Measurements from ENCODE around the gene ERCC4.
A peak's percentile ranks its signal among the peaks of the same experiment; 100 is the strongest.

Gene ERCC4

DNA sequence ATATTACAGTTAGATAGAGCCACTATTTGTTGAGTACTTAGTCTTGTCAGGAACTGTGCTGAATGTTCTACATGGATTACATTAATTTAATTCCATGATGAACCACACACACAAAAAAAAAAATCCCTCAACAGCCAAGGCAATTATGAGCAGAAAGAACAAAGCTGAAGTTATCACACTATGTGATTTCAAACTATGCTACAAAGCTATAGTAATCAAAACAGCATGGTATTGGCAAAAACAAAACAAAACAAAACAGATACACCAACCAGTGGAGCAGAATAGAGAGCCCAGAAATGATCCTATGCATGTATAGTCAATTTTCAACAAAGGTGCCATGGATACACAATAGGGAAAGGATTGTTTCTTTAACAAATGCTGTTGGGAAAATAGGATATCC lies 8.1 kb upstream of the ERCC4 start:
- no peak for FAIRE-seq

DNA sequence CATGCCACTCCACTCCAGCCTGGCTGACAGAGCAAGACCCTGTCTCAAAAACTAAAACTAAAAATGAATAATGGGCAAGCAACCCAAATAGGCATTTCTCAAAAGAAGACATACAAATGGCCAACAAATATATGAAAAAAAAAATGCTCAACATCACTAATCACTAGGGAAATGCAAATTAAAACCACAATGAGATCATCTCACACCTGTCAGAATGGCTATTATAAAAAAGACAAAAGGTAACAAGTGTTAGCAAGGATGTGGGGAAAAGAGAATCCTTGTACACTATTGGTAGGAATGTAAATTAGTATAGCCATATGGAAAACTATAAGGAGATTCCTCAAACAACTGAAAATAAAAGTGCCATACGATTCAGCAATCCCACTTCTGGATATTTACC lies 7.1 kb upstream of the ERCC4 start:
- FAIRE-seq = no peak

DNA sequence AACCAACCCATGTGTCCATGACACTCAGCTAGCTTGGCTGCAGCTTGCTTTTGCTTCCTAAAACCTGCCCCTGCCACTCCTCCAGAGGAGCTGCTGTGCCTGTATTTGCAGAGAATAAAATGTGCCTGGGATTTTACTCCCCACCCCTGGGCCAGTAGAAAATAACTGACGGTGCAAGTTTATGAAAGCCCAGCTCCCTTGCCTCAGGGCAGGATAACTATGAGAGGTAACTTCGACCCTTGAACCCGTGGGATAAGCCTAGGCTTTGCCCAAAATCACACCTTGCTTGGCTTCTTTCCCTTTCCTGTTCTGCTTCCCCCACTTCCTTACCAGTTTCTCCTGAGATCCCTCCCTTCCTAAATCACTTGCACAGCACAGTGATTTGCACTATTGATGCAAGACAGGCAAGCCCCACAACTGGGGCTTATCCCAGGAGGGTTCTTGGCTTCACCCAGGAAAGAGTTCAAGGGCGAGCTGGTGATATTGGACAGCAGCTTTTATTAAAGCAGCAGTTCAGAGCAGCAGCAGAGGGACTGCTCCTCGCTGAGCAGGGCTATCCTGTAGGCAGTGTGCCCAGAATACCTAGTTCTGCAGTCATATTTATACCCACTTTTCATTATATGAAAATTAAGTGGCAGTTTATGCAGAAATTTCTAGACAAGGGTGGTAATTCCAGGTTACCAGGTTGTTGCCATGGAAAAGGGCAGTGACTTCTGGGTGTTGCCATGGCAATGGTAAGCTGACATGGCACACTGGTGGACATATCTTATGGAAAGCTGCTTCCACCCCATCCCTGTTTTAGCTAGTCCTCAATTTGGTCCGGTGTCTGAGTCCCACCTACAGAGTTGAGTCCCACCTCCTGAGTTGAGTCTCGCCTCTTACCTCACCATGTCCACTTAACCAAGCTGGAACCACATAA lies 6.3 kb upstream of the ERCC4 start:
- no peak for FAIRE-seq

DNA sequence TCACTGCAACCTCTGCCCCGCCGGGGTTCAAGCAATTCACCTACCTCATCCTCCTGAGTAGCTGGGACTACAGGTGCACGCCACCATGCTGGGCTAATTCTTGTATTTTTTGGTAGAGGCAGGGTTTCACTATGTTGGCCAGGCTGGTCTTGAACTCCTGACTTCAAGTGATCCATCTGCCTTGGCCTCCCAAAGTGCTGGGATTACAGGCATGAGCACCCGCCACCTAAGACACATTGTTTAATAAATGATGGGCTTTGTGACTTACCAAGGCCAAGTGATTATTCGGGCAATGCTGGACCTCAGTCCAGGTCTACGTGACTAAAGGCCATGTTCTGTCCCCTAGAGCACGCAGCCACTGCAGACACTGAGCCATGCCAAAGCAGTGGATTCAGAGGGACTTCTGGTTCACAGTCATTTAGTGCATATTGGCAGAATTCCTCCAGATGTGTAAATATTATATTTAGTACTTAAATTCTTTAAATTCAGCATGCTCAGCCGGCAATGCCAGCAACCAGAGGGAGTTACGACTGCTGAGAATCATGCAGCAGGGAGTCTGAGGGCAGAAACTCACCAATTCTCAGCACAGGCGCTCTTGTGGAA lies 4.8 kb upstream of the ERCC4 start:
- no peak for FAIRE-seq

DNA sequence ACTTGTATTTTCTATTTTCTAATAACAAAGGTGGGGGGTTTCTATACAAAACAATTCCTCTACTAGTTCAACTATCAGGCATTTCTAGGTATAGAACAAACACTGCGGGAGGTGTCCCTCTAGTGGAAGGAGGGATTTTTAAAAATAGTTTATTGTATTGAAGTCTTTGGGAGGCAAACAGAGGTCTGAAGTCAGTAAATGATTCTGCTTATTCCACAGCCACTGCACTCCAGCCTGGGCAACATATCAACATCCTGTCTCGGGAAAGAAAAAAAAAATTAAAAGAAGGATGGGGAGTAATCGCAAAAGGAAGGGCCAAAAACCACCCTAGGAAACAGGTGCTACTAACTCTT lies 648 bp upstream of the ERCC4 start:
- FAIRE-seq = no peak

DNA sequence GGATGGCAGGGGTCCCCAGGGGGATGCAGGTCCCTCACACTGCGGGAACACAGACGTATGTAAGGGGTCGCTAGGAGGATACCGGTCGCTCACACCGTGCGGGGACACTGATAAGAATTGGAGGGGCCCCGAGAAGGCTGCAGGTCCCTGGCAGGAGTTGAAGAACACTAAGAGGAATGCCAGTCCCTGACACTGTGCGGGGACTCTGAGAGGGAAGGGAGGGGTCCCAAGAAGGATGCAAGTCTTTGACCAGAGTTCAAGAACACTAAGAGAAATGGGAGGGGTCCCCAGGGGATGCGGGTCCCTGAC lies 510 bp downstream of the ERCC4 start:
- FAIRE-seq = no peak

DNA sequence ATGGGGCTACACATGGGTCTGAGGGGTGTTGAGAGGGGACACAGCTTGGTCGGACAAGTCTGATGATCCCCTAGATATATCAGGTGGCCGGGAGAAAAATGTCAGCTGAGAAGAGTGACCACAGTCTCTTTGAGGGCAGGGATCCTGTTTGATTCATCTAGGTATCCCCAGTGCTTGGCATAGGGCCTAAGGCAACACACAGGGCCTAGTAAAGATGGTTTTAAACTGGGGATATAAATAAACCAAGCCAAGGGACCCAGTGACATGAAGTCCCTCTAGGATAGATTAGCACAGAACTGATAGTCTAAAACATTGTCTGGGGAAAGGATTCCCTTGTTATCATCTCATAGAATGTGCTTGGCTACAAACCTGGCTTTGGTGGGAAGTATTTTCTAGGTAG lies 1.4 kb downstream of the ERCC4 start:
- FAIRE-seq = no peak

DNA sequence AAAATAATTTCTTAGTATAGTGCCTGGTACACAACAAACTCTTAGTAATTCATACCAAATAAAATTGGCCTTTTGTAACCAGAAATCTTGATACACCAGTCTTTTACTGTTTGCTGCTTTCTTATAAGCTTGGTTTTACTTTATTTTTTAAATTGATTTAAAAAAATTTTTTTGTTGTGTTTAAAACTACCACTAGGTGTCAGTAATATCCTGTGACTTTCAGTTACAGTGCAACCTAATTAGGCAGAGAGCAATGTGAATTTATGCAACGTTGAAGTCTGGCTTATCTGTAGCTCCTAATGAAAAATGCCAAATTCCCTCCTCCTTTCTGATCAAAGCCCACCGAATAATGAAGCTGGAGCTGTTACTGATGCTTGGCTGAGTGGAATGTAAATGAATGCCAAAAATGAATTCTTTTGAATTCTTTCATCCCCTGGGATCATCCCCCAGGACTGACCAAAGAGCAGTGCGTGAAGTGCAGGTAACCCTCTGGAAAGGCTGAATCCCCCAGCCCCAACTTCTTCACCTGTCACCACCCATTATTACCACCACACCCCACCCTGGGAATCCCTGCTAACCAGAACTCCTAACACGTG lies 3.8 kb downstream of the ERCC4 start:
- peak; percentile 96 for FAIRE-seq

DNA sequence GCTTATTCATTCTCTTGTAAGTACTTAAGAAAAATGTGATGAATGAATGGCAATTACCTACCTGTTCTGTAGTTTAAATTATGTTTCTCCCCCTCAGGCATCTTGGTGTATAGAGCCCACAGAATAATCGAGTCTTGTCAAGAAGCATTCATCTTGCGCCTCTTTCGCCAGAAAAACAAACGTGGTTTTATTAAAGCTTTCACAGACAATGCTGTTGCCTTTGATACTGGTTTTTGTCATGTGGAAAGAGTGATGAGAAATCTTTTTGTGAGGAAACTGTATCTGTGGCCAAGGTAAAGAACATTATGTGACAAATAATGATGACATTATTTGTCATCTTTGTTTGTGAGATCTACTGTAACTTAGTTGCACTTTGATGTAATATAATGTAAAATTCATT lies 6.5 kb downstream of the ERCC4 start:
- FAIRE-seq = no peak

DNA sequence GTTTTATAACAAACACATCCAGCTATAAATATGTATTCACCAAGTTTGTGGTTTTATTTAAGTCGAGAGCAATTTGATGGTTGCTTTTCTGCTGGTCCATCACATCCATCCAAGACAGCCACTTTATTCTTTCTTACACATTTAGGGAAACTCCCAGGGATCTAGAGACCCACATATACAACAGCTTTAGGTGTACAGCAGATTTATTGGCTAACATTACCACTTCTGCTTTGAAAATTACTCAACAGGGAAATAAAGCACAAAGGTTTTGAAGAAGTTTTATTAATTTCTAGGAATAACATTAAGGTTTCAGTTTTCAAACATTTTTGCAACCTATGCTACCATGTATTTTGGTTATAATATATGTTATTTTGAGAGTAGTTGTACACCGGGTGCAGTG lies 6.9 kb downstream of the ERCC4 start:
- FAIRE-seq = no peak

DNA sequence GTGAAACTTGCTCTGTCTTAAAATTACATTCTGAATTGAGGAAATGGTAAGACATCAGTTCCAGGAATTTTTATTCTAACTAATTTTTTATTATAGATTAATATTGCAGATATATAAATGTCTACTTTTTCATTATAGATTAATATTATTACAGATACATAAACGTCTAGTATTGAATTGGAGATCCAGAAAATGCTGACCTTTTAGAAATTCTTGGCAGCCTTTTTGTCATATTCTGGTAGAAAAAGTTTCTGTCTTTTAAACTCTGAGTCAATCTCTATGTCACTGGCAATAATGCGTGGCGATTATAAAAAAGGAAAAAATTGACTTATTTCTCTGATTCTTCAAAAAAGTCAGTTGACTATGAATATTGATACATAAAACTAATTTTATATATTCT lies 8.7 kb downstream of the ERCC4 start:
- FAIRE-seq = no peak

DNA sequence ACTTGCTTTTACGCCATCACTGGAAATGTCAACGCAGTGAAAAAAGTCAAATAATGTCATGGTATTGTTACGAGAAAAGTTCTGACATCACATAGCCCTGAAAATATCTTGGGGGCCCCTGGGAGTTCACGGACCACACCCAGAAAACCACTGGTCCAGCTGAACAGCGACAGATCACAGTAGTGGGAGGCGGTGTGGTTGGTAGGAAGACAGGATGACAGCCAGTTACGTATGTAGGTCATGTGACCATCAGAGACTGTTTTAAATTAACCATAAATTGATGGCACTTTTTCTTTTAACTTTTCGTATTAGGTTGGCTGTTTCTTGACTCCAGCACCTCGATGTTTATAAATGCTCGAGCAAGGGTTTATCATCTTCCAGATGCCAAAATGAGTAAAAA lies 11.9 kb downstream of the ERCC4 start:
- FAIRE-seq = no peak

DNA sequence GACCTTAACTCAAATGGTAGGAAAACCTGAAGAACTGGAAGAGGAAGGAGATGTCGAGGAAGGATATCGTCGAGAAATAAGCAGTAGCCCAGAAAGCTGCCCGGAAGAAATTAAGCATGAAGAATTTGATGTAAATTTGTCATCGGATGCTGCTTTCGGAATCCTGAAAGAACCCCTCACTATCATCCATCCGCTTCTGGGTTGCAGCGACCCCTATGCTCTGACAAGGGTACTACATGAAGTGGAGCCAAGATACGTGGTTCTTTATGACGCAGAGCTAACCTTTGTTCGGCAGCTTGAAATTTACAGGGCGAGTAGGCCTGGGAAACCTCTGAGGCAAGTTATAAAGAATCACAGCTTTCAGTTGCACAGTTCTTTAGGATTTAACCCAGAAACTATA lies 15.5 kb downstream of the ERCC4 start:
- no peak for FAIRE-seq

DNA sequence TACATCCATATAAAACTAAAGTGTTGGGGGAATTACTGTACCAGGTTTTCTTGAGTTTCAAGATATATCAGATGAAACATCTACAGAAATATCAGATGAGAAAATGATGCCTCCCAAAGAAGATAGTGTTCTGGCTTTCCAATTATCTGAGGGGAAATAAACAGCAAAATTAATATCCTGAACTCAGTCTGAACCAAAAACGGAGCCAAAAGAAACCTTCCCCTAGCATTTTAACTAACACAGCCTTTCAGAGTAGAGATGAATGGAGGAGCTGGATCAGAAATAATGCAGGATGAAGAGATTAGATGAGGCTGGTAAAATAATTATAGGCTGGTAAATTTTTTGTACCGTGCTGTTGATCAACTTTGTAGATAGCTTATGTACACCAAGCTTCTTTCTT lies 16.2 kb downstream of the ERCC4 start:
- no peak for FAIRE-seq

DNA sequence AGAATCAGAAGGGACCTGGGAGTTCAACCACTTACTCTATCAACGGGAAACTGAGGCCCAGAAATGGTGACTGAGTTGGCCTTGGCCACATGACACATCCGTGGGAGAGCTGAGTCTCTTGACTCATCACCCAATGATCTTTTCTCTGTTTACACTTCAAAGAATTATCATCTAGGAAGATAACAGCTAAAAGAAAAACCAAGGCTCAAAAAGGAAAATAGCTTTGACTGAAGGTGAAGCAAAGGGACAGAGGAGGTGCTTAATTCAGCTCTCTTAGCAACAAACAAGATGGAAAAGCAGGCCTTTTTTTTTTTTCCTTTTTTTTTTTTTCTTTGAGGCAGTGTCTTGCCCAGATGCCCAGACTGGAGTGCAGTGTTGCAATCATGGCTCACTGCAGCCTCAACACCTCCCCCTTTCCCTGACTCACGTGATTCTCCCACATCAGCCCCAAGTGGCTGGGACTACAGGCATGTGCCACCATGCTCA lies 16.7 kb downstream of the ERCC4 start:
- no peak for FAIRE-seq

DNA sequence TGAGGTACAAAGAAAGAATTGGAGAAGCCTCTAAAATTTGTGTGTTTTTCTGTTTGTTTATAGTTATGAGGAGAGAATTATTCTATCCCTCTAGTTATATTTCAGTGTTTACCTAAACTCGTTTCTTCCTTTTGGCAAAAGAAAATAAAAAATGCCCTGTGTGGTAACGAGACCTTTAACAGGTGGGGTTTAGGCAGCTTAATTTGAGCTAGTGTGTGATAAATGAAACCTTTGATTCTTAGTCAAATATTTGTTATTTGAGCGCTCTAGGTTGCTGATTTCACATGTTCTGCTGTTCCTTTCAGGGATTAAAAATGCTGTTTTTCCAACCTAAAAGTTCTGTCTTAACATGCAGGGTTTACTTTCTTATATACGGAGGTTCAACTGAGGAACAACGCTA lies 17.5 kb downstream of the ERCC4 start:
- no peak for FAIRE-seq

DNA sequence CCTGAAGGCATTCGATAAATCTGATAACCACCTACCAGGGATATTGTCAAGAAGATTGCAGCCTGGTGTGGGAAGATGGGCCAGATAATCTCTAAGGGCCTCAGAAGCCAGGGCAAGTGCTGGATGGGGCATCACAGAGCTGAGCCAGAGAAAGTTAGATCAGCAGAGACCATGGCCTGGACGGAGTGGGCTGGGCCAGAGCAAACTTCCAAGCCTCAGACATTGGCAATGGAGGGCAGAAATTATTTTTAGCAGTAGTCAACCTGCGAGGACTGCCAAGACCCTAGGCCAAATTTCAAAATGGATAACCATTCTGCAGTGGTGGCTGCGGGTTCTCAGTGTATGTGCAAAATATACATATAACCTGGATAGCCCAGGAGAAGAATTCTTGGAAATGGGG lies 18.5 kb downstream of the ERCC4 start:
- no peak for FAIRE-seq

DNA sequence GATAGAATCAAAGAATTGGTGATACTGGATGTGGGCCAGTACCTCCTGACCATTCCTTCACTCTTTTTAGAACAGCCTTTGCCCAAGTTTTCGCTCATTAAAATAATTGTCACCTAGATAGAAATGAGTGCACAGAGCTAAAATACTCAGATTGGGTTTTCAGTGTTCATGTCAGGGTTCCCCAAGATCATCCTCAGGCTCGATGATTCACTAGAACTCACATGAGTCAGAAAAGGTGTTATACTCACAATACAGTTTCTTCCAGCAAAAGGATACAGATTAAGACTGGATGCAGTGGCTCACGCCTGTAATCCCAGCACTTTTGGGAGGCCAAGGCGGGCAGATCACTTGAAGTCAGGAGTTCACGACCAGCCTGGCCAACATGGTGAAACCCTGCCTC lies 19.9 kb downstream of the ERCC4 start:
- no peak for FAIRE-seq

DNA sequence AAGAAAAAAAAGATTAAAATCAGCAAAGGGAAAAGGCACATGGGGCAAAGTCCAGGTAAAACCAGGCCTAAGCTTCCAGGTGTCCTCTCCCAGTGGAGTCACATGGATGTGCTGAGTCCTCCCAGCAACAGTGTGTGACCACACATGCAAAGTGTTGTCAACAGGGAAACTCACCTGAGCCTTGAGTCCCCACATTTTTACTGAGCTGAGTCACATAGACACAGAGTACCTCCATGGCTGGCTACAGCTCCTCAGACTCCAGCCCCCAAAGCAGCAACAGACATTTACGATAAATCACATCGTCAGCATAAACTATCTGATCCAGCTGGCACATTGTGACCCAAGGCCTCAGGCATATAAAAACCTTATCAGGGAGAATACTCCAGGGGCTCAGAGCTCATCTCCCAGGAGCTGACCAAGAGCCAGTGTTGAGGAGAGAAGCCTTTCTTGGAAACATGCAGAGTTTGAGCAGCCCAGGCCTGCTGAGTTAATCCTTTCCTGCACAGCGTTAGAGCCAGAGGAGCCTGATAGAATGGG lies 20.5 kb downstream of the ERCC4 start:
- no peak for FAIRE-seq

DNA sequence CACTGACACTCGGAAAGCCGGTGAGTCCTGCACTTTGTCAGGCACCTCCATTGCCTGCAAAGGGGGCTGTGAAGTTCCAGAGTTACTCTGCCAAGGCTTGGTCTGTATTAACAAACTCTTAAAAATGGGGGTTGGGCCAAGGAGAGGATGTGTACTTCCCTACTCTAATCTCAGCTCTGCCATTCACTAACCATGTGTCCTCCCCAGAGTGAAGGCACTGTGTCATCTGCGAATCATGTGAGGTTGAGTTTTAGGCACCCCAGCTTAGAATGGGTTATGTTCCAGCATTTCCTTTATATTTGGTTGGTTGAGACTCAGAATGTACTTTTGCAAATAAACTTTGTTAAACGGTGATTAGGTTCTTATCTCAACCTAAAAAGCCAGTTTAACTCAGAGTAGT lies 24.9 kb downstream of the ERCC4 start:
- FAIRE-seq = no peak

DNA sequence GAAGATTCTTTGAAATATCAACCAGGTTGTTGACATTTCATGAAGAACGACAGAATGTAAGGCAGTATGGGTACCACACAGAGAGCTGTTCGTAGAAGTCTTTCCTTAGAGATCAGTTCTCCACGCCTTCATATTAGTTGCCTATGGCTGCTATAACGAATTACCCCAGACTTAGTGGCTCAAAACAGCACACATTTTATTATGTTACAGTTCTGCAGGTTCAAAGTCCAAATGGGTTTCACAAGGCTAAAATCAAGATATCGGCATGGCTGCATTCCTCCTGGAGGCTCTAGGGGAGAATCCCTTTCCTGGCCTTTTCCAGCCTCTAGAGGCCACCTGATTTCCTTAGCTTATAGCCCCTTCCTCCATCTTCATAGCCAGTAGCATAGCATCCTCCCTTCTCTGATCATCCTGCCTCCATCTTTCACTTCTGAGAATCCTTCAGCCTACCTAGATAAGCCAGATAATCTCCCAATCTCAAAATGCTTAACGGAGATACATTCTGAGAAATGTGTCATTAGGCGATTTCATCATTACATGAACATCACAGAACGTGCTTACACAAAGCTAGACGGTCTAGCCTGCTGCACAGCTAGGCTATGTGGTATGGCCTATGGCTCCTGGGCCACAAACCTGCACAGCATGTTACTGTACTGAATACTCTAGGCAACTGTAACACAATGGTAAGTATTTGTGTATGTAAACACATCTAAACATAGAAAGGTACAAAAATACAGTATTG lies 26.0 kb downstream of the ERCC4 start:
- FAIRE-seq = no peak

DNA sequence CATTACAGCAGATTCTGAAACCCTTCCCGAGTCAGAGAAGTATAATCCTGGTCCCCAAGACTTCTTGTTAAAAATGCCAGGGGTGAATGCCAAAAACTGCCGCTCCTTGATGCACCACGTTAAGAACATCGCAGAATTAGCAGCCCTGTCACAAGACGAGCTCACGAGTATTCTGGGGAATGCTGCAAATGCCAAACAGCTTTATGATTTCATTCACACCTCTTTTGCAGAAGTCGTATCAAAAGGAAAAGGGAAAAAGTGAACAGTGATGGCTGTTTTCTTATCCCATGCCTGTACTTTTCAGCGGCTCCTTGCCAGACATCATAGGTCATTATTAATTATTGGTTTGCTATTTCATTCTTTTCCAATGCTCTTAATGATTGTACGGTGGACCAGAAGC lies 28.1 kb downstream of the ERCC4 start:
- no peak for FAIRE-seq

DNA sequence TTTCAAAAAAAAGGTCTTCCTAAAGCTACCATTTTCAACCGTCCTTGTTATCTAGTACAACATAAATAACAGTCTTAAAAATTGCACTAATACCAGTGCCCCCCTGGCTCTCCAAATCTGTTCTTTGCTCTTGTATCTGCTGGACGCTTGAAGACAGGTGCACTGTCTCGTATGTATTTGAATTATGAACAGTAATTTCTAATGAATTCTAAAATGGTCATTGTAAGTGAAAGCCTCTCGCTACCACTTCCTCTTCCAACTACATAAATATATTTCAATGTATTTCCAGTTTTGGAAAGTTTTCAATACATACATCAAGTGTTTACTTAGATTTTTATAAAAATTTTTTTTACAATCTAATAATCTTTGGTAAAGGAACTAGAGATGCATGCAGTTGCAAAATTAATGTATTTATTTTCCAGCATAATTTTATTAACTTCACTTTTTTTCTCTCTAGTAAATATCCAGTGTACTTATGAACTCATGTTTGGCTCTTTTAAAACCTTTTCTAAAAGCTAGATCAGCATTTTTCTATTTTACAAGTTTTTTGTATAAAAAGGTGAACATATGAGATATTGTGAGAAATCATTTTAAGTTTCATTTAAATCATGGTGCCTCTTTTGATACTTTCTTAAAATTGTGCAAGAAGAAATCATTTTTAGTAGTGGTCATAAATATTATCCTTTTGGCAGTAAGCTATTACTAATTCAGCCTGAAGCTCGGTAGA lies 31.0 kb downstream of the ERCC4 start:
- peak; percentile 60 for FAIRE-seq

Measured in G401.6 (cell line).